HFFc6 (cell line): ENCODE data around the gene PTPRC. TPM values are rescaled to one million over a fixed set of nuclear protein-coding genes. Genes with fewer than 3 reads are reported as not detected.

ENCODE experiments used
- DNase-seq: peaks from one replicate; pipeline ENCODE4 v3.0.0-alpha.2; 2018
- H3K27ac Mint-ChIP-seq: 2 replicates; pipeline ENCODE4 v1.8.0; 2020; ENCODE audit warnings: mild to moderate bottlenecking, mixed read lengths
- H3K27me3 Mint-ChIP-seq: 2 replicates; pipeline ENCODE4 v1.8.0; 2021; ENCODE audit warnings: mild to moderate bottlenecking, moderate library complexity, mixed read lengths; ENCODE audit not compliant: insufficient read depth
- H3K36me3 Mint-ChIP-seq: 2 replicates; pipeline ENCODE4 v1.8.0; 2021; ENCODE audit warnings: low read depth, mixed read lengths
- H3K4me1 Mint-ChIP-seq: 2 replicates; pipeline ENCODE4 v1.8.0; 2020; ENCODE audit warnings: low read depth, mixed read lengths
- H3K4me3 Mint-ChIP-seq: 2 replicates; pipeline ENCODE4 v1.8.0; 2020; ENCODE audit warnings: mild to moderate bottlenecking, moderate library complexity, mixed read lengths
- H3K9me3 Mint-ChIP-seq: 2 replicates; pipeline ENCODE4 v1.8.0; 2020; ENCODE audit warnings: mild to moderate bottlenecking, mixed read lengths
- total RNA-seq, 6 experiments: library from RNA; stranded (reverse); fragmentation: NEBNext Ultra II Directional; extraction: Animal tissue kit (Norgen Biotek cat#: 25700); gene quantifications; 2 replicates in 1 of 6; 3 replicates in 5 of 6; pipeline ENCODE4 v1.2.3, GENCODE V29; 2021
- TF ChIP-seq, protein P1 (sequence below): fragments of 200-600 bp; sonication (generic); IDR thresholded peaks from 2 replicates; pipeline ENCODE4 v1.5.0; 2021; ENCODE audit warnings: antibody characterized with exemption, mild to moderate bottlenecking

PTPRC gene
- total RNA-seq, 6 experiments from 2014 or later: 0.19 to 0.96 (median 0.79) TPM

- Mint-ChIP-seq H3K27me3 (peaks cover 1% of the 10 kb centered on the region; the same call in 1 of the 2 replicates), H3K4me1 (peaks cover 19% of the 10 kb centered on the region), H3K36me3 (no peaks in the 10 kb centered on the region), H3K4me3 (no peak overlapping the region), H3K9me3 (no peaks in the 10 kb centered on the region), H3K27ac (no peak overlapping the region)
- no peak for DNase-seq
- TF ChIP-seq, protein P1, sequence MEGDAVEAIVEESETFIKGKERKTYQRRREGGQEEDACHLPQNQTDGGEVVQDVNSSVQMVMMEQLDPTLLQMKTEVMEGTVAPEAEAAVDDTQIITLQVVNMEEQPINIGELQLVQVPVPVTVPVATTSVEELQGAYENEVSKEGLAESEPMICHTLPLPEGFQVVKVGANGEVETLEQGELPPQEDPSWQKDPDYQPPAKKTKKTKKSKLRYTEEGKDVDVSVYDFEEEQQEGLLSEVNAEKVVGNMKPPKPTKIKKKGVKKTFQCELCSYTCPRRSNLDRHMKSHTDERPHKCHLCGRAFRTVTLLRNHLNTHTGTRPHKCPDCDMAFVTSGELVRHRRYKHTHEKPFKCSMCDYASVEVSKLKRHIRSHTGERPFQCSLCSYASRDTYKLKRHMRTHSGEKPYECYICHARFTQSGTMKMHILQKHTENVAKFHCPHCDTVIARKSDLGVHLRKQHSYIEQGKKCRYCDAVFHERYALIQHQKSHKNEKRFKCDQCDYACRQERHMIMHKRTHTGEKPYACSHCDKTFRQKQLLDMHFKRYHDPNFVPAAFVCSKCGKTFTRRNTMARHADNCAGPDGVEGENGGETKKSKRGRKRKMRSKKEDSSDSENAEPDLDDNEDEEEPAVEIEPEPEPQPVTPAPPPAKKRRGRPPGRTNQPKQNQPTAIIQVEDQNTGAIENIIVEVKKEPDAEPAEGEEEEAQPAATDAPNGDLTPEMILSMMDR: no peak
These were observed 54.5 kb downstream of the PTPRC start for GRCh38 chr1:198693321-198693720.

DNA sequence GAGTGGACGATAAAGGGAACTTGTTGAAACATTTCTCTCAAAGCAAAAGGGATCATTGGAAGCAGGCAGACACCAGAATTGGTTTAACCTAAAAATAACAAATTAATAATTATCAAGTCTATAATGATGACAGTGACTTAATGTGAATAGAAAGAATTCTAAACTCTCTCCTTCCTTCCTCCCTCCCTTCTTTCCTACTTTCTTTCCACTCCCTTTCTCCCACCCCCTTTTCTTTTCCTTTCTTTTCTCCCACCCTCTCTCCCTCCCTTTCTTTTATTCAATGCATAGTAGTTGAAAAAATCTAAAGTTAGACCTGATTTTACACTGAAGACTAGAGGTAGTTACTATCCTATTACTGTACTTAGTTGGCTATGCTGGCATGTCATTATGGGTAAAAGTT lies 55.7 kb downstream of the PTPRC start:
- Mint-ChIP-seq H3K27ac (no peak overlapping the region), H3K36me3 (no peaks in the 10 kb centered on the region), H3K9me3 (no peaks in the 10 kb centered on the region), H3K4me1 (peaks cover 14% of the 10 kb centered on the region), H3K4me3 (no peak overlapping the region), H3K27me3 (peaks cover 1% of the 10 kb centered on the region; the same call in 1 of the 2 replicates)
- TF ChIP-seq, protein P1: no peak
- DNase-seq: no peak

DNA sequence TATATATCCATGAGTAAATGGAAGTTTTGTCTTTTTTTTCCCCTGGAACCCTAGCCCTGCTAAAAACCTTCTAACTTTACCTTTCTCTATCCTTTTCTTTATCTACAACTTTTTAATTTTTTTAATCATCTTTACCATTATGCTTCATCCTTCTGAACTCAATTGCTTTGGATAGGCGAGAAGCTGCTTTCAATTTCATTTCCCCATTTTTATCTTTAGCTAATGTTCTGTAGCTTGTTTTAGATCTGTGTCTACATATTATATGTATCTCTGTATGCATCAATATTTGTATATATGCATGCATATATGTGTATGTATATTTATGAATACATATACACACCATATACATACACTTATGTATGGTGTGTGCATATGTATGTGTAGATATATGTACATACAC lies 57.4 kb downstream of the PTPRC start:
- Mint-ChIP-seq H3K27ac (no peak overlapping the region), H3K4me1 (peaks cover 23% of the 10 kb centered on the region), H3K4me3 (no peak overlapping the region), H3K27me3 (peaks cover 1% of the 10 kb centered on the region; the same call in 1 of the 2 replicates), H3K36me3 (no peaks in the 10 kb centered on the region), H3K9me3 (no peaks in the 10 kb centered on the region)
- no peak for DNase-seq
- TF ChIP-seq, protein P1: no peak

DNA sequence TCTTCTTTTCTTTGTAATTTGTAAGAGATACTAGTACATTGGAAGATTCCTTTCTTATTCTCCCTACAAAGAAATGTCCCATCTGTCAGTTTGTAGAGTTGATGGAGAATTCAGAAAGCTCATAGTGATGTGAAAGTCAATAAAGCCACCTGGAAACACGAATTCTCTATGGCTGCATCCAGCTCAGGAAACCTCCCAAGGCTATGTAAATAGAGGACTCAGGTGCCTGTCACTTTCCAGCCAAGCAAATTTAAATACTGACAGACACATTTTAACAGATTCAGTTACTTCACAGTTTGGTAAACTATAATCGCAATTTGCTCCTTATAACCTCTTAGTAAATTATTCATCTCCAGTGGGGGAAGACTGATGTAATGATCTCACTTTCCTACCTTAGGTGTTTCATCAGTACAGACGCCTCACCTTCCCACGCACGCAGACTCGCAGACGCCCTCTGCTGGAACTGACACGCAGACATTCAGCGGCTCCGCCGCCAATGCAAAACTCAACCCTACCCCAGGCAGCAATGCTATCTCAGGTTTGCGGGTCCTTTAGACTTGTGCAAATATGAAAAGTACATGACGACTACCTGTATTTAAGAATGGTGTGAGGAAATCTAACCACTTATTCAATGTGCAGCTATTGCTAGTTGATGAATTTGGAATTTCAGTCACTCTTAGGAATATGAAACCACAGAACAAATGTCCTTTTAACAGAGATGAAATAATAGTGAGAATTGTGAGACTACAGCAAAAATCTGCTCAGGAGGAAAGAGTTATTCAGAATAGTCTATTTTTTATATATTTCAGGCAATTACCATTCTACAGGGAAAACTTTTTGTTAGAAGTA lies 60.6 kb downstream of the PTPRC start:
- TF ChIP-seq, protein P1: peak; percentile 87
- Mint-ChIP-seq H3K27me3 (peaks cover 1% of the 10 kb centered on the region; the same call in 1 of the 2 replicates), H3K36me3 (no peaks in the 10 kb centered on the region), H3K4me3 (peak overlapping the region; percentile 74), H3K4me1 (peaks cover 25% of the 10 kb centered on the region), H3K27ac (peak overlapping the region; percentile 19; the same call in 1 of the 2 replicates), H3K9me3 (no peaks in the 10 kb centered on the region)
- no peak for DNase-seq

DNA sequence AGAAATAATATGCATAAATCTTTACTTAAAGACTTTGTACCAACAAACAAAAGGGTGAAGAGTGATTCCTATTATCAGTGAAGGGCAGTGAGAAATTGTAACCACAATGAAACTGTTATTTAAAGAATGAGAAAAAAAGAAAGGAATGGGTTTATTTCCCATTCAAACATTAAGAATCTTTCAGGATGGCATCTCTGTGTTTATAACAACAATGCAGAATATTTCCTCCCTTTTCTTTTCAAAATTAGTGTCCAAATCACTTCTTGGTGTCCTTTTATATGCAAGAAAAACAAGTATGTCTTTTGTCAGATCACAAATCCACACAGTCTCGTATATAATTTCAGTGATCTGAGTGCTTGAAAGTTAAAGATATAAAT lies 61.2 kb downstream of the PTPRC start:
- H3K4me3 Mint-ChIP-seq: no peak overlapping the region
- peaks cover 1% of the 10 kb centered on the region; the same call in 1 of the 2 replicates for H3K27me3 Mint-ChIP-seq
- TF ChIP-seq, protein P1: no peak
- no peaks in the 10 kb centered on the region for H3K36me3 Mint-ChIP-seq
- no peak overlapping the region for H3K27ac Mint-ChIP-seq
- no peaks in the 10 kb centered on the region for H3K9me3 Mint-ChIP-seq
- DNase-seq: no peak
- H3K4me1 Mint-ChIP-seq: peaks cover 25% of the 10 kb centered on the region
